ENCODE data around the gene LMAN1. TPM values are rescaled to one million over a fixed set of nuclear protein-coding genes. Genes with fewer than 3 reads are reported as not detected.
A peak's percentile ranks its signal among the peaks of the same experiment; 100 is the strongest.

LMAN1 gene
- total and polyA plus RNA-seq, 2 of the 13 experiments (the other 11 are each of a cell fraction or from before 2014, with no cell fraction given) = 127 to 131 TPM

DNA sequence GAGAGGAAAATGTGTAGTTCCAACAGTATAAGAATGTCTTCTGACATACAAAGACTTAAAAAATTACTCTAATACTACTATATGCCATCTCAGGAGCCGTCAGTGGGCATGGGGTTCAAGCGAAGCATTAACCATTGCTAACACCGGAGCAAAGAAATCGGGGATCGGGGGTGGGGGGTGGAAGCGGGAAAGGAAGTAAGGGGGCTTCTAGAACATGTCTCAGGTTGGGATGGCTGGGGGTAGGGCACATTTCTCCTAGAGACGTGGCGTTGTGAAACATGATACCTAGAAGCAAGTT, 702 bp downstream of the LMAN1 start:
- H2AFZ ChIP-seq (ENCODE audit: low read length) = no peak overlapping the region
- peak overlapping the region; percentile 97 to 100 (median 98) for H3K4me3 ChIP-seq (replicated peaks in 1 of 3; ENCODE audit: insufficient read depth in 1 of 3, low read depth in 2 of 3, low read length in 3 of 3)
- peaks cover 0 to 4% of the 10 kb centered on the region in 2 experiments; a peak in 1 of 5 replicates for H3K27me3 ChIP-seq (ENCODE audit: control insufficient read depth in 1 of 2, insufficient read depth in 2 of 2, low read length in 2 of 2)
- H4K20me1 ChIP-seq (ENCODE audit: insufficient read depth, low read length) = peaks cover 27% of the 10 kb centered on the region
- H3K9ac ChIP-seq (ENCODE audit: insufficient read depth, low read depth, low read length) = peak overlapping the region; percentile 100
- intact Hi-C loops (cut with micrococcal nuclease; ENCODE audit: unreplicated experiment) = loop anchor here (2.0 kb wide), 1 partner anchor 44 kb away; no protein-coding TSS in a partner anchor
- BruUV-seq (replicated peaks) = no TSS peak
- peaks cover 1 to 24% of the 10 kb centered on the region in 2 experiments for H3K36me3 ChIP-seq (replicated peaks in 1 of 2; ENCODE audit: control insufficient read depth in 1 of 2, insufficient read depth in 2 of 2, low read length in 2 of 2)
- H3K4me2 ChIP-seq (ENCODE audit: low read depth, low read length) = peak overlapping the region; percentile 80
- ChIA-PET POLR2A (interaction anchor here (0.7 to 0.9 kb wide), 2 partner anchors 13 to 15 kb away, joined by 3 to 6 read pairs; no protein-coding TSS in a partner anchor), CTCF (ENCODE audit: low intra/inter-chr PET ratio, low total read pairs) (no interaction called here)
- no peak for ATAC-seq
- H3K9me3 ChIP-seq (ENCODE audit: low read length) = no peaks in the 10 kb centered on the region
- DNase-seq (ENCODE audit: low spot score) = peak; percentile 3
- H3K4me1 ChIP-seq (ENCODE audit: insufficient read depth, low read length) = peaks cover 49% of the 10 kb centered on the region
- FAIRE-seq = no peak
- H3K79me2 ChIP-seq (ENCODE audit: insufficient read depth, low read length) = peaks cover 44% of the 10 kb centered on the region
- under 1% methylated on average over 8 of the region's 8 CpGs for WGBS (ENCODE audit: low lambda C conversion rate)
- in situ Hi-C loops (cut with HindIII; ENCODE audit: extremely low pct_ligation_motif_present, low pct_unique_long_range_greater_than_20kb) = no loop called here
- H3K27ac ChIP-seq (ENCODE audit: extremely low read length, insufficient read depth, low read length) = peak overlapping the region; percentile 98
- TF ChIP-seq, protein P1, sequence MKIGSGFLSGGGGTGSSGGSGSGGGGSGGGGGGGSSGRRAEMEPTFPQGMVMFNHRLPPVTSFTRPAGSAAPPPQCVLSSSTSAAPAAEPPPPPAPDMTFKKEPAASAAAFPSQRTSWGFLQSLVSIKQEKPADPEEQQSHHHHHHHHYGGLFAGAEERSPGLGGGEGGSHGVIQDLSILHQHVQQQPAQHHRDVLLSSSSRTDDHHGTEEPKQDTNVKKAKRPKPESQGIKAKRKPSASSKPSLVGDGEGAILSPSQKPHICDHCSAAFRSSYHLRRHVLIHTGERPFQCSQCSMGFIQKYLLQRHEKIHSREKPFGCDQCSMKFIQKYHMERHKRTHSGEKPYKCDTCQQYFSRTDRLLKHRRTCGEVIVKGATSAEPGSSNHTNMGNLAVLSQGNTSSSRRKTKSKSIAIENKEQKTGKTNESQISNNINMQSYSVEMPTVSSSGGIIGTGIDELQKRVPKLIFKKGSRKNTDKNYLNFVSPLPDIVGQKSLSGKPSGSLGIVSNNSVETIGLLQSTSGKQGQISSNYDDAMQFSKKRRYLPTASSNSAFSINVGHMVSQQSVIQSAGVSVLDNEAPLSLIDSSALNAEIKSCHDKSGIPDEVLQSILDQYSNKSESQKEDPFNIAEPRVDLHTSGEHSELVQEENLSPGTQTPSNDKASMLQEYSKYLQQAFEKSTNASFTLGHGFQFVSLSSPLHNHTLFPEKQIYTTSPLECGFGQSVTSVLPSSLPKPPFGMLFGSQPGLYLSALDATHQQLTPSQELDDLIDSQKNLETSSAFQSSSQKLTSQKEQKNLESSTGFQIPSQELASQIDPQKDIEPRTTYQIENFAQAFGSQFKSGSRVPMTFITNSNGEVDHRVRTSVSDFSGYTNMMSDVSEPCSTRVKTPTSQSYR (CRISPR knock-in tag; IDR thresholded peaks at IDR 0.05; ENCODE audit: borderline replicate concordance) = 0 out of 2 replicates have a peak, but pooled peaks have one; percentile 39
- TF ChIP-seq ZNF276 (CRISPR knock-in tag; IDR thresholded peaks at IDR 0.05; ENCODE audit: low read depth) (no peak), ZMAT3 (CRISPR knock-in tag; conservative IDR thresholded peaks at IDR 0.05) (0 out of 2 replicates have a peak, but pooled peaks have one; percentile 2), ZNF282 (IDR thresholded peaks at IDR 0.05; ENCODE audit: partially characterized antibody) (no peak), MEF2D (CRISPR knock-in tag; IDR thresholded peaks at IDR 0.05) (no peak), NCOA1 (CRISPR knock-in tag; IDR thresholded peaks at IDR 0.05) (no peak), IRF9 (CRISPR knock-in tag; IDR thresholded peaks at IDR 0.05; ENCODE audit: borderline replicate concordance) (no peak), NFATC3 (CRISPR knock-in tag; IDR thresholded peaks at IDR 0.05) (no peak), EHMT2 (IDR thresholded peaks at IDR 0.05; ENCODE audit: borderline replicate concordance, low read depth, low read length) (no peak), ISX (CRISPR knock-in tag; conservative IDR thresholded peaks at IDR 0.05) (no peak), ARNT2 (CRISPR knock-in tag; IDR thresholded peaks at IDR 0.05; ENCODE audit: low read depth) (no peak)
- TF ChIP-seq, protein P2, sequence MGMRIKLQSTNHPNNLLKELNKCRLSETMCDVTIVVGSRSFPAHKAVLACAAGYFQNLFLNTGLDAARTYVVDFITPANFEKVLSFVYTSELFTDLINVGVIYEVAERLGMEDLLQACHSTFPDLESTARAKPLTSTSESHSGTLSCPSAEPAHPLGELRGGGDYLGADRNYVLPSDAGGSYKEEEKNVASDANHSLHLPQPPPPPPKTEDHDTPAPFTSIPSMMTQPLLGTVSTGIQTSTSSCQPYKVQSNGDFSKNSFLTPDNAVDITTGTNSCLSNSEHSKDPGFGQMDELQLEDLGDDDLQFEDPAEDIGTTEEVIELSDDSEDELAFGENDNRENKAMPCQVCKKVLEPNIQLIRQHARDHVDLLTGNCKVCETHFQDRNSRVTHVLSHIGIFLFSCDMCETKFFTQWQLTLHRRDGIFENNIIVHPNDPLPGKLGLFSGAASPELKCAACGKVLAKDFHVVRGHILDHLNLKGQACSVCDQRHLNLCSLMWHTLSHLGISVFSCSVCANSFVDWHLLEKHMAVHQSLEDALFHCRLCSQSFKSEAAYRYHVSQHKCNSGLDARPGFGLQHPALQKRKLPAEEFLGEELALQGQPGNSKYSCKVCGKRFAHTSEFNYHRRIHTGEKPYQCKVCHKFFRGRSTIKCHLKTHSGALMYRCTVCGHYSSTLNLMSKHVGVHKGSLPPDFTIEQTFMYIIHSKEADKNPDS (CRISPR knock-in tag; IDR thresholded peaks at IDR 0.05) = no peak
